ENCODE results near the gene RLF.
A peak's percentile ranks its signal among the peaks of the same experiment; 100 is the strongest.

The RLF gene

GRCh38 chr1:40239626-40240025 lies 78.4 kb downstream of the RLF start:
- no peak for DNase-seq

- no peak for DNase-seq
These were observed 79.2 kb downstream of the RLF start for GRCh38 chr1:40240390-40240789.

- DNase-seq = no peak
These were observed 80.2 kb downstream of the RLF start for GRCh38 chr1:40241362-40241761.

GRCh38 chr1:40243351-40243750 lies 82.2 kb downstream of the RLF start:
- DNase-seq = no peak

- no peak for DNase-seq
These were observed 83.1 kb downstream of the RLF start for GRCh38 chr1:40244138-40244744.

- no peak for DNase-seq
These were observed 84.5 kb downstream of the RLF start for GRCh38 chr1:40245686-40246085.

- DNase-seq = no peak
These were observed 86.5 kb downstream of the RLF start, which contains the start of gene TMCO2 for GRCh38 chr1:40247655-40248054. Gene TMCO2 (plus strand): TSS chr1:40247937. CDS start chr1:40247994, 57 bp downstream.

- no peak for DNase-seq
These were observed 87.2 kb downstream of the RLF start for GRCh38 chr1:40248412-40248811.

GRCh38 chr1:40251456-40251855 lies 90.3 kb downstream of the RLF start:
- no peak for DNase-seq

- no peak for DNase-seq
These were observed 91.4 kb downstream of the RLF start for GRCh38 chr1:40252601-40253000.

- no peak for DNase-seq
These were observed 94.0 kb downstream of the RLF start for GRCh38 chr1:40255231-40255630.

- no peak for DNase-seq
These were observed 95.4 kb downstream of the RLF start for GRCh38 chr1:40256401-40257084.

- DNase-seq = no peak
These were observed 96.1 kb downstream of the RLF start for GRCh38 chr1:40257313-40257687.

GRCh38 chr1:40257688-40258444 lies 96.7 kb downstream of the RLF start, which contains the start of gene ZMPSTE24:
Gene ZMPSTE24 (plus strand): TSS chr1:40258236. CDS start chr1:40258272, 36 bp downstream.
- peak; percentile 93 for DNase-seq

- DNase-seq = no peak
These were observed 97.2 kb downstream of the RLF start for GRCh38 chr1:40258445-40258769.

GRCh38 chr1:40264354-40264781 lies 103.2 kb downstream of the RLF start:
- DNase-seq = no peak

GRCh38 chr1:40265298-40265697 lies 104.1 kb downstream of the RLF start:
- DNase-seq = no peak

GRCh38 chr1:40265919-40266318 lies 104.7 kb downstream of the RLF start:
- DNase-seq = no peak

GRCh38 chr1:40266786-40267535 lies 105.8 kb downstream of the RLF start:
- no peak for DNase-seq

- no peak for DNase-seq
These were observed 106.6 kb downstream of the RLF start for GRCh38 chr1:40267767-40268187.

- no peak for DNase-seq
These were observed 107.0 kb downstream of the RLF start for GRCh38 chr1:40268211-40268610.

- no peak for DNase-seq
These were observed 109.1 kb downstream of the RLF start for GRCh38 chr1:40270152-40270834.
